ENCODE data around the gene AEBP2. TPM values are rescaled to one million over a fixed set of nuclear protein-coding genes. Genes with fewer than 3 reads are reported as not detected.

AEBP2 gene
- total and polyA plus RNA-seq, 2 of the 13 experiments (the other 11 are each of a cell fraction or from before 2014, with no cell fraction given): 9.2 to 17.9 TPM

DNA sequence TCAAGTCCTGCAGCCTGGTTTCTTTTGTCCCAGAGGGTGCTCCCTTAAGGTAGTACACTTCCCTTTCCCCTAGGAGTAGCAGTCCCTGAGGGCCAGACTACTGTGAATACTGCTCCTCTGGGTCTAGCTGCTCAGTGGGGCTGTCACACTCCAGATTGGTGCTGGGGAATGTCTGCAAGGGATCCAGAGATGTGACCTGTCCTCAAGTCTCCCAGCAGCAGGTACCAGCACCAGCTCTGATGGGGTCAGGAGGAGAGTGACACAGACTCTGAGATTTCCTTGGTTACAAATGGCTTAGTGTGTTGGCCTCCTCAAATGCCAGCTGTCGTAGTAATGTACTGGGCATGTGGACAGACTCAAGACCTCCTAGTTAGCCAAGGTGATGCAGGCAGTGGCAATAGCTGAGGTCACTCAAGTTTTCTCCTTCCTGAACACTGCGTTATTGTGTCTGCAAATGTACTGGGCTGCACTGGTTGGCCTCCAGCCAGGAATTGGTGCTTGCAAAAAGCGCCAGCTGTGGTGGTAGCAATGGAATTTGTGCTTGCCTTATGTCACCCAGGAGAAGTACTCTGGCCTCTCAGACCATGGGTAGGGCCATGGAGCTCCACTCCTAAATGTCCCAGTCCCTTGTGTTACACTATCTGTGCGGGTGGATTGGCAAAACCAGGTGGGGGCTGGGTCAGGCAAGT lies 36.4 kb upstream of the AEBP2 start (continued):
- TF ChIP-seq, protein P1, sequence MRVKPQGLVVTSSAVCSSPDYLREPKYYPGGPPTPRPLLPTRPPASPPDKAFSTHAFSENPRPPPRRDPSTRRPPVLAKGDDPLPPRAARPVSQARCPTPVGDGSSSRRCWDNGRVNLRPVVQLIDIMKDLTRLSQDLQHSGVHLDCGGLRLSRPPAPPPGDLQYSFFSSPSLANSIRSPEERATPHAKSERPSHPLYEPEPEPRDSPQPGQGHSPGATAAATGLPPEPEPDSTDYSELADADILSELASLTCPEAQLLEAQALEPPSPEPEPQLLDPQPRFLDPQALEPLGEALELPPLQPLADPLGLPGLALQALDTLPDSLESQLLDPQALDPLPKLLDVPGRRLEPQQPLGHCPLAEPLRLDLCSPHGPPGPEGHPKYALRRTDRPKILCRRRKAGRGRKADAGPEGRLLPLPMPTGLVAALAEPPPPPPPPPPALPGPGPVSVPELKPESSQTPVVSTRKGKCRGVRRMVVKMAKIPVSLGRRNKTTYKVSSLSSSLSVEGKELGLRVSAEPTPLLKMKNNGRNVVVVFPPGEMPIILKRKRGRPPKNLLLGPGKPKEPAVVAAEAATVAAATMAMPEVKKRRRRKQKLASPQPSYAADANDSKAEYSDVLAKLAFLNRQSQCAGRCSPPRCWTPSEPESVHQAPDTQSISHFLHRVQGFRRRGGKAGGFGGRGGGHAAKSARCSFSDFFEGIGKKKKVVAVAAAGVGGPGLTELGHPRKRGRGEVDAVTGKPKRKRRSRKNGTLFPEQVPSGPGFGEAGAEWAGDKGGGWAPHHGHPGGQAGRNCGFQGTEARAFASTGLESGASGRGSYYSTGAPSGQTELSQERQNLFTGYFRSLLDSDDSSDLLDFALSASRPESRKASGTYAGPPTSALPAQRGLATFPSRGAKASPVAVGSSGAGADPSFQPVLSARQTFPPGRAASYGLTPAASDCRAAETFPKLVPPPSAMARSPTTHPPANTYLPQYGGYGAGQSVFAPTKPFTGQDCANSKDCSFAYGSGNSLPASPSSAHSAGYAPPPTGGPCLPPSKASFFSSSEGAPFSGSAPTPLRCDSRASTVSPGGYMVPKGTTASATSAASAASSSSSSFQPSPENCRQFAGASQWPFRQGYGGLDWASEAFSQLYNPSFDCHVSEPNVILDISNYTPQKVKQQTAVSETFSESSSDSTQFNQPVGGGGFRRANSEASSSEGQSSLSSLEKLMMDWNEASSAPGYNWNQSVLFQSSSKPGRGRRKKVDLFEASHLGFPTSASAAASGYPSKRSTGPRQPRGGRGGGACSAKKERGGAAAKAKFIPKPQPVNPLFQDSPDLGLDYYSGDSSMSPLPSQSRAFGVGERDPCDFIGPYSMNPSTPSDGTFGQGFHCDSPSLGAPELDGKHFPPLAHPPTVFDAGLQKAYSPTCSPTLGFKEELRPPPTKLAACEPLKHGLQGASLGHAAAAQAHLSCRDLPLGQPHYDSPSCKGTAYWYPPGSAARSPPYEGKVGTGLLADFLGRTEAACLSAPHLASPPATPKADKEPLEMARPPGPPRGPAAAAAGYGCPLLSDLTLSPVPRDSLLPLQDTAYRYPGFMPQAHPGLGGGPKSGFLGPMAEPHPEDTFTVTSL (CRISPR knock-in tag; IDR thresholded peaks at IDR 0.05; ENCODE audit: borderline replicate concordance): peak; percentile 27; the same call in 1 of the 2 replicates
- no peak for TF ChIP-seq ZNF549 (CRISPR knock-in tag; IDR thresholded peaks at IDR 0.05)
- TF ChIP-seq SNAI1 (CRISPR knock-in tag; IDR thresholded peaks at IDR 0.05; ENCODE audit: borderline replicate concordance): no peak
- TF ChIP-seq, protein P2, sequence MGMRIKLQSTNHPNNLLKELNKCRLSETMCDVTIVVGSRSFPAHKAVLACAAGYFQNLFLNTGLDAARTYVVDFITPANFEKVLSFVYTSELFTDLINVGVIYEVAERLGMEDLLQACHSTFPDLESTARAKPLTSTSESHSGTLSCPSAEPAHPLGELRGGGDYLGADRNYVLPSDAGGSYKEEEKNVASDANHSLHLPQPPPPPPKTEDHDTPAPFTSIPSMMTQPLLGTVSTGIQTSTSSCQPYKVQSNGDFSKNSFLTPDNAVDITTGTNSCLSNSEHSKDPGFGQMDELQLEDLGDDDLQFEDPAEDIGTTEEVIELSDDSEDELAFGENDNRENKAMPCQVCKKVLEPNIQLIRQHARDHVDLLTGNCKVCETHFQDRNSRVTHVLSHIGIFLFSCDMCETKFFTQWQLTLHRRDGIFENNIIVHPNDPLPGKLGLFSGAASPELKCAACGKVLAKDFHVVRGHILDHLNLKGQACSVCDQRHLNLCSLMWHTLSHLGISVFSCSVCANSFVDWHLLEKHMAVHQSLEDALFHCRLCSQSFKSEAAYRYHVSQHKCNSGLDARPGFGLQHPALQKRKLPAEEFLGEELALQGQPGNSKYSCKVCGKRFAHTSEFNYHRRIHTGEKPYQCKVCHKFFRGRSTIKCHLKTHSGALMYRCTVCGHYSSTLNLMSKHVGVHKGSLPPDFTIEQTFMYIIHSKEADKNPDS (CRISPR knock-in tag; IDR thresholded peaks at IDR 0.05): no peak
- TF ChIP-seq ZNF660 (CRISPR knock-in tag; IDR thresholded peaks at IDR 0.05; ENCODE audit: borderline replicate concordance, low read depth): no peak
- TF ChIP-seq, protein P3, sequence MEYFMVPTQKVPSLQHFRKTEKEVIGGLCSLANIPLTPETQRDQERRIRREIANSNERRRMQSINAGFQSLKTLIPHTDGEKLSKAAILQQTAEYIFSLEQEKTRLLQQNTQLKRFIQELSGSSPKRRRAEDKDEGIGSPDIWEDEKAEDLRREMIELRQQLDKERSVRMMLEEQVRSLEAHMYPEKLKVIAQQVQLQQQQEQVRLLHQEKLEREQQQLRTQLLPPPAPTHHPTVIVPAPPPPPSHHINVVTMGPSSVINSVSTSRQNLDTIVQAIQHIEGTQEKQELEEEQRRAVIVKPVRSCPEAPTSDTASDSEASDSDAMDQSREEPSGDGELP (IDR thresholded peaks at IDR 0.05; ENCODE audit: borderline replicate concordance, low read depth): peak; percentile 81; the same call in 1 of the 2 replicates
- TF ChIP-seq, protein P4, sequence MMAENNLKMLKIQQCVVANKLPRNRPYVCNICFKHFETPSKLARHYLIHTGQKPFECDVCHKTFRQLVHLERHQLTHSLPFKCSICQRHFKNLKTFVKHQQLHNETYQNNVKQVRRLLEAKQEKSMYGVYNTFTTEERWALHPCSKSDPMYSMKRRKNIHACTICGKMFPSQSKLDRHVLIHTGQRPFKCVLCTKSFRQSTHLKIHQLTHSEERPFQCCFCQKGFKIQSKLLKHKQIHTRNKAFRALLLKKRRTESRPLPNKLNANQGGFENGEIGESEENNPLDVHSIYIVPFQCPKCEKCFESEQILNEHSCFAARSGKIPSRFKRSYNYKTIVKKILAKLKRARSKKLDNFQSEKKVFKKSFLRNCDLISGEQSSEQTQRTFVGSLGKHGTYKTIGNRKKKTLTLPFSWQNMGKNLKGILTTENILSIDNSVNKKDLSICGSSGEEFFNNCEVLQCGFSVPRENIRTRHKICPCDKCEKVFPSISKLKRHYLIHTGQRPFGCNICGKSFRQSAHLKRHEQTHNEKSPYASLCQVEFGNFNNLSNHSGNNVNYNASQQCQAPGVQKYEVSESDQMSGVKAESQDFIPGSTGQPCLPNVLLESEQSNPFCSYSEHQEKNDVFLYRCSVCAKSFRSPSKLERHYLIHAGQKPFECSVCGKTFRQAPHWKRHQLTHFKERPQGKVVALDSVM (CRISPR knock-in tag; IDR thresholded peaks at IDR 0.05): no peak
- TF ChIP-seq ZNF44 (CRISPR knock-in tag; IDR thresholded peaks at IDR 0.05): no peak
- no peak for TF ChIP-seq ZFP62 (CRISPR knock-in tag; IDR thresholded peaks at IDR 0.05)
- no peak for TF ChIP-seq FOXO1 (CRISPR knock-in tag; IDR thresholded peaks at IDR 0.05)
- peak; percentile 28; the same call in 1 of the 2 replicates for TF ChIP-seq CEBPB (IDR thresholded peaks at IDR 0.05; ENCODE audit: borderline replicate concordance, low read depth, low read length)
- TF ChIP-seq ZSCAN20 (CRISPR knock-in tag; IDR thresholded peaks at IDR 0.05; ENCODE audit: borderline replicate concordance): no peak
- no peak for TF ChIP-seq GTF2F1 (IDR thresholded peaks at IDR 0.05; ENCODE audit: low read length)
- TF ChIP-seq ONECUT2 (CRISPR knock-in tag; IDR thresholded peaks at IDR 0.05): no peak
- no peak; the same call in 2 of the 3 replicates for TF ChIP-seq MXI1 (IDR thresholded peaks at IDR 0.05; ENCODE audit: borderline replicate concordance, low read depth, low read length)
- no peak for TF ChIP-seq ZNF263 (CRISPR knock-in tag; IDR thresholded peaks at IDR 0.05)
- TF ChIP-seq KLF6 (CRISPR knock-in tag; IDR thresholded peaks at IDR 0.05): no peak
- TF ChIP-seq THAP11 (CRISPR knock-in tag; IDR thresholded peaks at IDR 0.05): no peak
- no peak for TF ChIP-seq ZNF552 (CRISPR knock-in tag; IDR thresholded peaks at IDR 0.05; ENCODE audit: borderline replicate concordance)
- TF ChIP-seq ZBTB21 (CRISPR knock-in tag; IDR thresholded peaks at IDR 0.05): peak; percentile 38; the same call in 1 of the 2 replicates
